K562 (cell line): ENCODE results near the gene MAB21L4. TPM values are rescaled to one million over a fixed set of nuclear protein-coding genes. Genes with fewer than 3 reads are reported as not detected.

Experiments
- ATAC-seq: fragments of 200-7000 bp; cut with Tn5 transposase; 3 replicates; pipeline ENCODE4 v1.9.1; 2020; ENCODE audit warnings: moderate library complexity
- BruUV-seq: library from RNA; stranded (reverse); fragments of 400-500 nt; replicated peaks from 2 replicates; lab custom pipeline; 2021; lab: Mats Ljungman, UMichigan
- CTCF ChIA-PET: fragments of 300-600 bp; formaldehyde crosslinking; extraction: SDS; loops from one replicate; lab custom pipeline; 2021; ENCODE audit warnings: low intra/inter-chr PET ratio; lab: Yijun Ruan, JAX
- POLR2A ChIA-PET: fragments of 300-600, 350-650 bp; sonication (Branson Sonifier 250); formaldehyde crosslinking; extraction: SDS; loops from one replicate; lab custom pipeline; 2021; ENCODE audit warnings: antibody characterized with exemption, inconsistent platforms; lab: Yijun Ruan, JAX
- DNase-seq, 4 experiments: peaks; one replicate each; pipeline versions ENCODE4 v3.0.0 to v3.0.0-alpha.2; 2011 to 2018; ENCODE audit warnings: low spot score in 3 of 4, mixed read lengths in 3 of 4; ENCODE audit errors: extremely low read depth in 1 of 4
- FAIRE-seq: peaks from 2 replicates; lab custom pipeline; 2011; peaks lifted over from hg19 to GRCh38; lab: Jason Lieb, UNC
- H2AFZ ChIP-seq: 2 replicates; pipeline ENCODE4 v1.6.0; 2011; ENCODE audit warnings: low read depth, low read length, control low read depth, inconsistent platforms
- H3K27ac ChIP-seq: fragments of 200-600 bp; 3 replicates; pipeline ENCODE4 v1.8.0; 2011; ENCODE audit warnings: low read depth, mild to moderate bottlenecking, control low read depth, inconsistent platforms, low read length, moderate library complexity, mixed read lengths; ENCODE audit errors: extremely low read depth
- H3K27me3 ChIP-seq, 2 experiments: fragments of 300-600 bp in 1 of 2; 2 replicates in 1 of 2; 3 replicates in 1 of 2; pipeline versions ENCODE4 v1.6.0 to v1.8.0; 2011; ENCODE audit warnings: inconsistent platforms in 2 of 2, low read length in 2 of 2, mild to moderate bottlenecking in 1 of 2, mixed read lengths in 1 of 2, moderate library complexity in 1 of 2; ENCODE audit not compliant: control insufficient read depth in 2 of 2, insufficient read depth in 2 of 2
- H3K36me3 ChIP-seq: fragments of 300-600 bp; 3 replicates; pipeline ENCODE4 v1.8.0; 2011; ENCODE audit warnings: mild to moderate bottlenecking, low read length, inconsistent platforms; ENCODE audit not compliant: control insufficient read depth, insufficient read depth
- H3K4me1 ChIP-seq, 2 experiments: fragments of 200-600 bp in 1 of 2; replicated peaks in 1 of 2; 2 replicates in 1 of 2; 3 replicates in 1 of 2; pipeline versions ENCODE4 v1.5.1 to v1.8.0; 2011; ENCODE audit warnings: inconsistent platforms in 2 of 2, low read length in 2 of 2, mild to moderate bottlenecking in 1 of 2, mixed read lengths in 1 of 2, moderate library complexity in 1 of 2; ENCODE audit not compliant: control insufficient read depth in 2 of 2, insufficient read depth in 2 of 2
- H3K4me2 ChIP-seq: 2 replicates; pipeline ENCODE4 v1.6.1; 2011; ENCODE audit warnings: low read length, control low read depth, inconsistent platforms, mixed read lengths; ENCODE audit not compliant: insufficient read depth
- H3K4me3 ChIP-seq: fragments of 200-600 bp; sonication (generic), shearing (Covaris generic); 2 replicates; pipeline ENCODE4 v1.5.1; 2016; ENCODE audit warnings: control low read depth, inconsistent platforms
- H3K79me2 ChIP-seq: fragments of 200-600 bp; 3 replicates; pipeline ENCODE4 v1.8.0; 2011; ENCODE audit warnings: low read length, inconsistent platforms; ENCODE audit not compliant: control insufficient read depth, insufficient read depth
- H3K9ac ChIP-seq, 2 experiments: 2 replicates each; pipeline versions ENCODE4 v1.6.0 to v1.6.1; 2011; ENCODE audit warnings: low read depth in 2 of 2, low read length in 2 of 2, control low read depth in 1 of 2, inconsistent platforms in 1 of 2, mild to moderate bottlenecking in 1 of 2, mixed read lengths in 1 of 2; ENCODE audit not compliant: insufficient read depth in 1 of 2
- H3K9me1 ChIP-seq: one replicate; pipeline ENCODE4 v1.6.0; 2011; ENCODE audit warnings: inconsistent platforms, mild to moderate bottlenecking, low read length, moderate library complexity; ENCODE audit not compliant: control insufficient read depth, insufficient read depth
- H3K9me3 ChIP-seq: replicated peaks from 2 replicates; pipeline ENCODE4 v1.5.1; 2011; ENCODE audit warnings: low read depth, low read length, inconsistent platforms; ENCODE audit not compliant: control insufficient read depth, insufficient read depth
- H4K20me1 ChIP-seq: replicated peaks from 2 replicates; pipeline ENCODE4 v1.6.1; 2011; ENCODE audit warnings: low read length, inconsistent platforms, mixed read lengths; ENCODE audit not compliant: control insufficient read depth, insufficient read depth
- BCOR ChIP-seq: fragments of 450-650 bp; IDR thresholded peaks from 2 replicates; pipeline ENCODE4 v1.6.1; 2016
- MTA3 ChIP-seq: fragments of 450-650 bp; formaldehyde crosslinking; IDR thresholded peaks from 2 replicates; pipeline ENCODE4 v1.6.1; 2017; ENCODE audit warnings: mild to moderate bottlenecking, borderline replicate concordance
- PHF8 ChIP-seq: fragments of 200-600 bp; sonication (generic); IDR thresholded peaks from 2 replicates; pipeline ENCODE4 v1.6.1; 2012; ENCODE audit warnings: mixed run types, mild to moderate bottlenecking, inconsistent platforms, low read length, moderate library complexity, borderline replicate concordance
- ZKSCAN3 ChIP-seq: fragments of 250-450 bp; sonication (Bioruptor Pico); IDR thresholded peaks from 2 replicates; pipeline ENCODE4 v1.4.0; 2020
- WGBS: fragments of 100-300 bp; shearing (Covaris generic); methylation state at CpG from one replicate; pipeline ENCODE4 v1.1.6; 2016; ENCODE audit warnings: low coverage, mixed read lengths; ENCODE audit not compliant: insufficient coverage; ENCODE audit errors: missing lambda C conversion rate; 5-methylcytosine and 5-hydroxymethylcytosine counted together
- in situ Hi-C: fragments of 300-500 bp; cut with MboI; formaldehyde crosslinking; loops from 4 replicates; pipeline ENCODE4 v1.15.0; 2018; ENCODE audit warnings: inconsistent platforms, mixed read lengths
- intact Hi-C: fragments of 100-400 bp; cut with micrococcal nuclease; formaldehyde crosslinking; loops from 2 replicates; pipeline ENCODE4 v1.14.2; 2022
- polyA plus RNA-seq, 8 experiments: library from polyadenylated mRNA; depleted of rRNA in 4 of 8; stranded (reverse) in 5 of 8; unstranded in 3 of 8; fragments of >200 nt; fragmentation: Nextera tagmentation in 2 of 8; fragmentation: Illumina TruSeq in 1 of 8; extraction: Ambion mirVana in 2 of 8; extraction: Trizol in 1 of 8; gene quantifications; 2 replicates each; pipeline versions ENCODE4 v1.2.1 to v1.2.3, GENCODE V29; 2011 to 2014; ENCODE audit warnings: inconsistent platforms in 1 of 8, missing spikeins in 1 of 8
- total RNA-seq, 7 experiments: library from RNA; depleted of rRNA in 6 of 7; stranded (reverse); fragments of >200 nt in 6 of 7; fragmentation: Illumina TruSeq in 2 of 7; extraction: Trizol in 2 of 7; gene quantifications; 2 replicates each; pipeline versions ENCODE4 v1.2.1 to v1.2.3, GENCODE V29; 2011 to 2021; ENCODE audit warnings: low replicate concordance in 1 of 7
- TF ChIP-seq, protein P1 (sequence below), 2 experiments: fragments of 450-650 bp in 1 of 2; IDR thresholded peaks; 2 replicates each; pipeline ENCODE4 v1.6.1; 2011 to 2017; ENCODE audit warnings: low read depth in 2 of 2, antibody characterized with exemption in 1 of 2, borderline replicate concordance in 1 of 2, low read length in 1 of 2, mild to moderate bottlenecking in 1 of 2, mixed read lengths in 1 of 2; ENCODE audit not compliant: control insufficient read depth in 1 of 2
- TF ChIP-seq, protein P2 (sequence below), 2 experiments: IDR thresholded peaks; 2 replicates each; pipeline ENCODE4 v1.6.1; 2012; ENCODE audit warnings: improper control_type of control experiment in 2 of 2, low read depth in 2 of 2, low read length in 2 of 2, borderline replicate concordance in 1 of 2

Gene MAB21L4
- total and polyA plus RNA-seq, 9 of the 15 experiments (the other 6 are each of a cell fraction or from before 2014, with no cell fraction given): 0.03 TPM; not detected in 8

GRCh38 chr2:240931319-240931949 is 35.5 kb upstream of the MAB21L4 start (continued):
- TF ChIP-seq, protein P1, sequence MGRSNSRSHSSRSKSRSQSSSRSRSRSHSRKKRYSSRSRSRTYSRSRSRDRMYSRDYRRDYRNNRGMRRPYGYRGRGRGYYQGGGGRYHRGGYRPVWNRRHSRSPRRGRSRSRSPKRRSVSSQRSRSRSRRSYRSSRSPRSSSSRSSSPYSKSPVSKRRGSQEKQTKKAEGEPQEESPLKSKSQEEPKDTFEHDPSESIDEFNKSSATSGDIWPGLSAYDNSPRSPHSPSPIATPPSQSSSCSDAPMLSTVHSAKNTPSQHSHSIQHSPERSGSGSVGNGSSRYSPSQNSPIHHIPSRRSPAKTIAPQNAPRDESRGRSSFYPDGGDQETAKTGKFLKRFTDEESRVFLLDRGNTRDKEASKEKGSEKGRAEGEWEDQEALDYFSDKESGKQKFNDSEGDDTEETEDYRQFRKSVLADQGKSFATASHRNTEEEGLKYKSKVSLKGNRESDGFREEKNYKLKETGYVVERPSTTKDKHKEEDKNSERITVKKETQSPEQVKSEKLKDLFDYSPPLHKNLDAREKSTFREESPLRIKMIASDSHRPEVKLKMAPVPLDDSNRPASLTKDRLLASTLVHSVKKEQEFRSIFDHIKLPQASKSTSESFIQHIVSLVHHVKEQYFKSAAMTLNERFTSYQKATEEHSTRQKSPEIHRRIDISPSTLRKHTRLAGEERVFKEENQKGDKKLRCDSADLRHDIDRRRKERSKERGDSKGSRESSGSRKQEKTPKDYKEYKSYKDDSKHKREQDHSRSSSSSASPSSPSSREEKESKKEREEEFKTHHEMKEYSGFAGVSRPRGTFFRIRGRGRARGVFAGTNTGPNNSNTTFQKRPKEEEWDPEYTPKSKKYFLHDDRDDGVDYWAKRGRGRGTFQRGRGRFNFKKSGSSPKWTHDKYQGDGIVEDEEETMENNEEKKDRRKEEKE (IDR thresholded peaks at IDR 0.05; ENCODE audit: borderline replicate concordance in 1 of 2, control insufficient read depth in 1 of 2, low read depth in 2 of 2, low read length in 1 of 2): no peak
- TF ChIP-seq ZKSCAN3 (CRISPR knock-in tag): no peak
- TF ChIP-seq MTA3: no peak
- no peak for TF ChIP-seq PHF8

- no peak for FAIRE-seq
- no peak for ATAC-seq
- Histone ChIP-seq H3K9me1 (no peaks in the 10 kb centered on the region), H4K20me1 (no peaks in the 10 kb centered on the region), H3K4me2 (no peak overlapping the region), H3K36me3 (no peaks in the 10 kb centered on the region), H3K79me2 (no peaks in the 10 kb centered on the region), H3K9ac (no peak overlapping the region), H3K4me3 (no peak overlapping the region), H3K27ac (no peak overlapping the region), H3K4me1 (peaks cover 0 to 7% of the 10 kb centered on the region in 2 experiments; a peak in 2 of 5 replicates), H2AFZ (no peak overlapping the region), H3K9me3 (no peaks in the 10 kb centered on the region), H3K27me3 (peaks cover 0 to 77% of the 10 kb centered on the region in 2 experiments; a peak in 3 of 5 replicates)
- no TSS peak for BruUV-seq
- intact Hi-C loops: no loop called here
- ChIA-PET CTCF (no interaction called here), POLR2A (no interaction called here)
- TF ChIP-seq, protein P2, sequence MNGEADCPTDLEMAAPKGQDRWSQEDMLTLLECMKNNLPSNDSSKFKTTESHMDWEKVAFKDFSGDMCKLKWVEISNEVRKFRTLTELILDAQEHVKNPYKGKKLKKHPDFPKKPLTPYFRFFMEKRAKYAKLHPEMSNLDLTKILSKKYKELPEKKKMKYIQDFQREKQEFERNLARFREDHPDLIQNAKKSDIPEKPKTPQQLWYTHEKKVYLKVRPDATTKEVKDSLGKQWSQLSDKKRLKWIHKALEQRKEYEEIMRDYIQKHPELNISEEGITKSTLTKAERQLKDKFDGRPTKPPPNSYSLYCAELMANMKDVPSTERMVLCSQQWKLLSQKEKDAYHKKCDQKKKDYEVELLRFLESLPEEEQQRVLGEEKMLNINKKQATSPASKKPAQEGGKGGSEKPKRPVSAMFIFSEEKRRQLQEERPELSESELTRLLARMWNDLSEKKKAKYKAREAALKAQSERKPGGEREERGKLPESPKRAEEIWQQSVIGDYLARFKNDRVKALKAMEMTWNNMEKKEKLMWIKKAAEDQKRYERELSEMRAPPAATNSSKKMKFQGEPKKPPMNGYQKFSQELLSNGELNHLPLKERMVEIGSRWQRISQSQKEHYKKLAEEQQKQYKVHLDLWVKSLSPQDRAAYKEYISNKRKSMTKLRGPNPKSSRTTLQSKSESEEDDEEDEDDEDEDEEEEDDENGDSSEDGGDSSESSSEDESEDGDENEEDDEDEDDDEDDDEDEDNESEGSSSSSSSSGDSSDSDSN (IDR thresholded peaks at IDR 0.05; ENCODE audit: borderline replicate concordance in 1 of 2, low read depth in 2 of 2, low read length in 2 of 2): 0 out of 4 replicates have a peak, but pooled peaks of 1 of the 2 experiments have one; percentile 37
- TF ChIP-seq BCOR: no peak
- DNase-seq: no peak
- WGBS: 2% methylated on average over 9 of the region's 26 CpGs
- in situ Hi-C loops: no loop called here
These were observed 34.8 kb upstream of the MAB21L4 start for GRCh38 chr2:240930631-240931318.
